GM12892 (cell line): ENCODE results near the gene SYS1.

Experiments
- DNase-seq: peaks from one replicate; pipeline ENCODE4 v3.0.0; 2011; ENCODE audit not compliant: insufficient read length
- FAIRE-seq: peaks from 2 replicates; lab custom pipeline; 2011; peaks lifted over from hg19 to GRCh38; lab: Jason Lieb, UNC
- POLR2A ChIP-seq: IDR thresholded peaks from 2 replicates; pipeline ENCODE4 v1.6.1; 2011; ENCODE audit warnings: low read depth, low read length, control low read depth
- POLR2AphosphoS5 ChIP-seq: IDR thresholded peaks from 2 replicates; pipeline ENCODE4 v1.6.1; 2011; ENCODE audit warnings: low read depth, low read length, control low read depth
- TAF1 ChIP-seq: IDR thresholded peaks from 2 replicates; pipeline ENCODE4 v1.6.1; 2011; ENCODE audit warnings: low read depth, mild to moderate bottlenecking, control low read depth, low read length, borderline replicate concordance

SYS1 gene

DNA sequence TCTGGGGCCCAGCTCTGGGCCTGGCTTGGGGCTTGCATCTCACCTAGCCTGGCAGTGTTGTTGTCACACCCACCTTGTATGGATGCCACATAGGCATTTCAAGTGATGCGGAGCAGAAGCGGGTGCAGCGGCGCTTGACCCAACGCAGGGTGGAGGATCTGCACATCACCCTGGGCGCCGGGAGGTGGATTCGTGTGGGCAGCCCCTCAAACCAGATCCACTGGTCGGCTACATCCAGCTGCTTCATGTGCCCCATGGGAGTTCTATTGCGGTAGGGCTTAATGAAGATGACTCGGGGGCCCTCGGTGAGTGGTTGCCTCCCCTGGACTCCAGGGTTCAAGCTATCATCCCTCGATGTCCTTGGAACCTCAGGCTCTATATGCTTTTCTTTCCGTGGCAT lies 12.0 kb downstream of the SYS1 start:
- no peak for FAIRE-seq
- no peak for DNase-seq
- TF ChIP-seq POLR2A: no peak
- TF ChIP-seq POLR2AphosphoS5: no peak
- TF ChIP-seq TAF1: no peak

DNA sequence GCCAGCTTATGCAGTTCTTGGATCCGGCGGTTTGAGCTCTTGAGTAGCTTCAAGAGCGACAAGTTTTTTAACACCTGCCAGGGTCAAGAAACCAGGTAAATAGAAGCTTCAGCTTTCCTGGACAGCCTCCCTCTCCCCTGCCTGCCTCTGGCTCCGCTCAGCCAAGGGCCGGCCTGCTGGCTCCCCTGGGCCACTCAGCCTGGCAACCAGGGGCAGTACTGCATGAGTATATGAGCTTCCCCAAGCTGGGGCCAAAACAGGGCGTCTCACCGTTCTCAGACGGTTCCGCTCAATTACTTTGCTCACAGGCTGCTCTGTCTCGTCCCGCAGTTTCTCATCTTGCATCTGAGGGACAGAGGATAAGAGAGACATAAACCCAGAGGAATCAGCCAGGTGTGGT lies 14.3 kb downstream of the SYS1 start:
- DNase-seq: no peak
- TF ChIP-seq TAF1 (no peak), POLR2AphosphoS5 (no peak), POLR2A (no peak)

GRCh38 chr20:45378191-45378590 lies 15.2 kb downstream of the SYS1 start, which contains the start of gene TP53TG5:
TSS of gene TP53TG5 (minus strand) at chr20:45378325. CDS start at chr20:45378236, 89 bp downstream.
- FAIRE-seq (no peak), DNase-seq (no peak)
- no peak for TF ChIP-seq TAF1
- TF ChIP-seq POLR2AphosphoS5: no peak
- no peak for TF ChIP-seq POLR2A

More for the DNA sequence above, 14.3 kb downstream of the SYS1 start:
- no peak for FAIRE-seq

- FAIRE-seq: no peak
- no peak for TF ChIP-seq TAF1
- no peak for TF ChIP-seq POLR2A
- TF ChIP-seq POLR2AphosphoS5: no peak
- no peak for DNase-seq
These were observed 24.3 kb downstream of the SYS1 start for GRCh38 chr20:45387274-45387673.

GRCh38 chr20:45390931-45391330 lies 28.0 kb downstream of the SYS1 start:
- DNase-seq (no peak), FAIRE-seq (no peak)
- no peak for TF ChIP-seq POLR2A
- TF ChIP-seq TAF1: no peak
- TF ChIP-seq POLR2AphosphoS5: no peak

DNA sequence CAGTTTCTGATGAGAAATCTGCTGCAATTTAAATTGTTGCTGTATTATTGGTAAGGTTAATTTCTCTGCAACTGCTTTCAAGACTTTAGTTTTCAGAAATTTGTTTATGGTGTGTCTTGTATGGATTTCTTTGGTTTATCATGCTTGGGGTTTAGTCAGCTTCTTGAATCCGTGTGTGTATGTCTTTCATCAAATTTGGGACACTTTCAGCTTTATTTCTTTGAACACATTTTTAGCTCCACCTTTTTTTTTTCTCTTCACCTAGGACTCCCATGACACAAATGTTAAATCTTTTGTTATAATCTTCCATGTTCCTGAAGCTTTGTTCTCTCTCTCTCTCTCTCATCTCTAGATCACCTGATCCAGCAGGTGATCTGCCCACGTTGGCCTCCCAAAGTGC lies 28.6 kb downstream of the SYS1 start:
- TF ChIP-seq POLR2A (no peak), POLR2AphosphoS5 (no peak), TAF1 (no peak)
- DNase-seq (no peak), FAIRE-seq (no peak)

DNA sequence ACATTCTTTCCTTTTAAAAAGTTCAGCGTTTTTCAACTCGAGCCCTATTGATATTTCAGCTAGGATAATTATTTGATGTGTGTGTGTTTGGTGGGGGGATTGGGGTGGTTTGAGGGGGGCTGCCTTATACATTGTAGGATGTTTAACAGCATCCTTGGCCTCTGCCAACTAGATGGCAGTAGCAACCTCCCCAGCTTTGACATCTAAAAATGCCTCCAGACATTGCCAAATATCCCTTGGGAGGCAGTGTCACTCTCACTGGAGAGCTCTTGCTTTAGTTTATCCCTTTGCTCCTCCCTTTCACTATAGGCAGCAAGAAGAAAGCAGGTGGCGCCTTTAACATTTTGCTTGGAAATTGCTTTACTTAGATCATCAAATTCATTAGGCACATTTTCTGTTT lies 29.8 kb downstream of the SYS1 start:
- FAIRE-seq (no peak), DNase-seq (no peak)
- TF ChIP-seq POLR2AphosphoS5: no peak
- TF ChIP-seq POLR2A: no peak
- no peak for TF ChIP-seq TAF1

DNA sequence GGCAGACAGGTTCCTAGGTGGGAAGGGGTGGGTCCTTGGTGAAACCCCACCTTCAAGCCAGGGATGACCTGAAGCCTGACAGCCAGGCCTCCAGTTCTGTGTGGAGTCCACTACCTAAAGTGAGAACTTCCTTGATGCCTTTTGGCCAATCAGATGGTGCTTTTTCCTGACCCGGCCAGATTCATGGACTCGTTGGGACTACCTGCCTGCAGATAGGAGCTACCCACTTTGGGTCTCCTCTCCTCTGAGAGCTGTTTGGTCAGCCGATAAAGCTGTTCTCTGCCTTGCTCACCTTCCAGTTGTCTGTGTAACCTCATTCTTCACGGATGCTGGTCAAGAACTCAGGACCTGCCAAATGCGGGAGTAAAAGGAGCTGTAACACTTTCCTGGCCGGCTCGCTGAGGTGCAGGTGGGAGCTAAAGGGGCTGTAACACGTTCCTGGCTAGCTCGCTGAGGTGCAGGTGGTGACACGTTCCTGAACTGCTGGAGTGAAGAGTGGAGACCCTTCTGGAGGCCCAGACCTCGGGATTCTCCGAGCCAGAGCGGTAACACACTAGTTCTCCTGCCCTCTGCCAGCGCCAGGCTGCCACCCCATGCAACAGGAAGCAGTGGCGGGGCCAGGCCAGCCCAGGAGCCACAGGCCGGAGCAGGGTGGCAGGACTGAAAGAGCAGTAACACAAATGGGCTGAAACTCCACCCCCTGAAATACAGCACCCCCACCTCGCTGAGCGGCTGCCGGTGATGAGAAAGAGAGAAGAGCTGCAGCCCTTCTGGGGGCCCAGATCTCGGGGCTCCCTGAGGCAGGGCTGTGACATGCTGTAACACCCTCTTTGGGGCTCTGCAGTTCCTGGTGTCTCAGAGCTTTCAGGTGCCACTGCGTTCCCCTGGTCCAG lies 31.5 kb downstream of the SYS1 start:
- TF ChIP-seq POLR2AphosphoS5 (no peak), TAF1 (no peak), POLR2A (no peak)
- DNase-seq (no peak), FAIRE-seq (no peak)

DNA sequence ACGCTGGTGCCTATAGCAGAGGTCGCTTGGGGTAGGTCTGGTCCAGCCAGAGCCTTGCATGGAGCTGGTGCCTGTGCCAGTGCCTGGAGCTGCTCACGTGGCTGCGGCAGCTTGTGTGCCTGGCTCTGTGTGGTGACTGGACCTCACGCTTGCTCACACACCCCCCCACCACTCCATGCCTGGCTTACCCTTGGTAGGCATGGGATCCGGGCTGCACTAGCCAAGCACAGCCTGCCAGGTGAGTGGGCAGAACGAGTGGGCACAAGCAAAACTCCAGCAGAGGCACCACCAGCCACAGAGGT lies 32.1 kb downstream of the SYS1 start:
- TF ChIP-seq POLR2AphosphoS5 (no peak), POLR2A (no peak)
- no peak for DNase-seq
- FAIRE-seq: no peak

DNA sequence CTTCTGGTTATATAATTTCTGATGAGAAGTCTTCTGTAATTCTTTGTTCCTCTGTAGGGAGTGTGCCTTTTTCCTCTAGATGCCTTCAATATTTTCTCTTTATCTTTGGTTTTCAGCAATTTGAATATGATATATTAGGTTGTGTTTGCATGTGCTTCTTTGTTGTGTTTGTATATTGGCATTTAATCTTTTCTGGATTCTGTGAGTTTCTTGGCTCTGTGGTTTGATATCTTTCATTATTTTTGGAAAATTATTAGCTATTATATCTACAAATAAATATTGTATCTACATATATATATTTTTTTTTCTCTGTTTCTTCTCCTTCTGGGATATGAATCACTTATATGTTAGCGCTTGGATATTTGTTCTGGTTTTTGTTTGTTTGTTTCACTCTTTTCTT lies 36.1 kb downstream of the SYS1 start:
- TF ChIP-seq POLR2AphosphoS5 (no peak), POLR2A (no peak), TAF1 (no peak)
- no peak for FAIRE-seq
- no peak for DNase-seq

- DNase-seq: no peak
- FAIRE-seq: no peak
- TF ChIP-seq TAF1: no peak
- TF ChIP-seq POLR2A: no peak
- TF ChIP-seq POLR2AphosphoS5: no peak
These were observed 37.5 kb downstream of the SYS1 start for GRCh38 chr20:45400346-45401031.

- FAIRE-seq (no peak), DNase-seq (no peak)
- TF ChIP-seq POLR2AphosphoS5 (no peak), TAF1 (no peak), POLR2A (no peak)
These were observed 40.0 kb downstream of the SYS1 start for GRCh38 chr20:45402946-45403345.
